ENCODE data around the gene OOEP.

OOEP gene

GRCh38 chr6:73343164-73343563 is 26.5 kb downstream of the OOEP start:
- Mint-ChIP-seq H3K27me3 (peaks cover 7% of the 10 kb centered on the region), H3K4me3 (no peak overlapping the region), H3K4me1 (ENCODE audit: low read depth) (no peaks in the 10 kb centered on the region), H3K9me3 (ENCODE audit: low read depth) (no peaks in the 10 kb centered on the region), H3K36me3 (no peaks in the 10 kb centered on the region), H3K27ac (no peak overlapping the region)

GRCh38 chr6:73342174-73342573 is 27.5 kb downstream of the OOEP start:
- no peaks in the 10 kb centered on the region for H3K9me3 Mint-ChIP-seq (ENCODE audit: low read depth)

GRCh38 chr6:73341335-73341734 is 28.4 kb downstream of the OOEP start:
- Mint-ChIP-seq H3K9me3 (ENCODE audit: low read depth) (no peaks in the 10 kb centered on the region), H3K4me3 (no peak overlapping the region), H3K36me3 (no peaks in the 10 kb centered on the region), H3K27me3 (no peaks in the 10 kb centered on the region), H3K27ac (no peak overlapping the region), H3K4me1 (ENCODE audit: low read depth) (no peaks in the 10 kb centered on the region)

More at GRCh38 chr6:73342174-73342573, 27.5 kb downstream of the OOEP start:
- peaks cover 5% of the 10 kb centered on the region for H3K27me3 Mint-ChIP-seq
- no peaks in the 10 kb centered on the region for H3K4me1 Mint-ChIP-seq (ENCODE audit: low read depth)
- no peaks in the 10 kb centered on the region for H3K36me3 Mint-ChIP-seq
- no peak overlapping the region for H3K27ac Mint-ChIP-seq
- H3K4me3 Mint-ChIP-seq: no peak overlapping the region

- no peaks in the 10 kb centered on the region for H3K27me3 Mint-ChIP-seq
- H3K27ac Mint-ChIP-seq: no peak overlapping the region
- H3K9me3 Mint-ChIP-seq (ENCODE audit: low read depth): no peaks in the 10 kb centered on the region
- no peak overlapping the region for H3K4me3 Mint-ChIP-seq
- no peaks in the 10 kb centered on the region for H3K4me1 Mint-ChIP-seq (ENCODE audit: low read depth)
- no peaks in the 10 kb centered on the region for H3K36me3 Mint-ChIP-seq
Observed at GRCh38 chr6:73340048-73340447, 29.6 kb downstream of the OOEP start.

- Mint-ChIP-seq H3K27ac (no peak overlapping the region), H3K9me3 (ENCODE audit: low read depth) (no peaks in the 10 kb centered on the region), H3K4me1 (ENCODE audit: low read depth) (no peaks in the 10 kb centered on the region), H3K4me3 (no peak overlapping the region), H3K36me3 (no peaks in the 10 kb centered on the region), H3K27me3 (no peaks in the 10 kb centered on the region)
Observed at GRCh38 chr6:73339340-73339739, 30.4 kb downstream of the OOEP start.

GRCh38 chr6:73329201-73329600 is 40.5 kb downstream of the OOEP start:
- H3K4me3 Mint-ChIP-seq: no peak overlapping the region
- H3K27me3 Mint-ChIP-seq: peaks cover 12% of the 10 kb centered on the region
- H3K9me3 Mint-ChIP-seq (ENCODE audit: low read depth): no peaks in the 10 kb centered on the region
- no peak overlapping the region for H3K27ac Mint-ChIP-seq
- H3K36me3 Mint-ChIP-seq: no peaks in the 10 kb centered on the region
- no peaks in the 10 kb centered on the region for H3K4me1 Mint-ChIP-seq (ENCODE audit: low read depth)

- Mint-ChIP-seq H3K9me3 (ENCODE audit: low read depth) (no peaks in the 10 kb centered on the region), H3K27me3 (peaks cover 12% of the 10 kb centered on the region), H3K4me3 (no peak overlapping the region), H3K4me1 (ENCODE audit: low read depth) (no peaks in the 10 kb centered on the region), H3K27ac (no peak overlapping the region), H3K36me3 (no peaks in the 10 kb centered on the region)
Observed at GRCh38 chr6:73328790-73329189, 40.9 kb downstream of the OOEP start.

- no peaks in the 10 kb centered on the region for H3K4me1 Mint-ChIP-seq (ENCODE audit: low read depth)
- peaks cover 10% of the 10 kb centered on the region for H3K27me3 Mint-ChIP-seq
- H3K4me3 Mint-ChIP-seq: no peak overlapping the region
- no peaks in the 10 kb centered on the region for H3K9me3 Mint-ChIP-seq (ENCODE audit: low read depth)
- H3K27ac Mint-ChIP-seq: no peak overlapping the region
- no peaks in the 10 kb centered on the region for H3K36me3 Mint-ChIP-seq
Observed at GRCh38 chr6:73325656-73326055, 44.0 kb downstream of the OOEP start.

- H3K27me3 Mint-ChIP-seq: peaks cover 3% of the 10 kb centered on the region
- H3K4me3 Mint-ChIP-seq: no peak overlapping the region
Observed at GRCh38 chr6:73323323-73323722, 46.4 kb downstream of the OOEP start.

More at GRCh38 chr6:73323323-73323722, 46.4 kb downstream of the OOEP start:
- H3K36me3 Mint-ChIP-seq: peaks cover under 1% of the 10 kb centered on the region
- no peaks in the 10 kb centered on the region for H3K4me1 Mint-ChIP-seq (ENCODE audit: low read depth)
- H3K27ac Mint-ChIP-seq: no peak overlapping the region
- peaks cover under 1% of the 10 kb centered on the region for H3K9me3 Mint-ChIP-seq (ENCODE audit: low read depth)

Data from activated naive CD8-positive, alpha-beta T cell (primary cell).